MM.1S (cell line): ENCODE measurements around the gene ISG15.

ENCODE experiments used
- CTCF ChIP-seq: fragments of 300-600 bp; sonication (generic); IDR thresholded peaks from 2 replicates; pipeline ENCODE4 v1.5.1; 2016; ENCODE audit warnings: antibody characterized with exemption, low read length, mixed read lengths
- EZH2 ChIP-seq: fragments of 300-600 bp; sonication (generic); optimal IDR thresholded peaks from 2 replicates; pipeline ENCODE3; 2017; ENCODE audit warnings: low read depth, mild to moderate bottlenecking, antibody characterized with exemption, low read length, mixed read lengths

- TF ChIP-seq CTCF (no peak), EZH2 (no peak)
These were observed 26.0 kb downstream of the ISG15 start for GRCh38 chr1:1039145-1039910.
